H1 (cell line): ENCODE data around the gene SHISA9. TPM values are rescaled to one million over a fixed set of nuclear protein-coding genes. Genes with fewer than 3 reads are reported as not detected.

ENCODE experiments used
- CHD7 ChIP-seq: fragments of 300-600 bp; sonication (generic); IDR thresholded peaks from 2 replicates; pipeline ENCODE4 v1.7.1; 2012; ENCODE audit warnings: low read length, moderate library complexity, mild to moderate bottlenecking, inconsistent platforms; ENCODE audit not compliant: insufficient replicate concordance
- JUN ChIP-seq: IDR thresholded peaks from 2 replicates; pipeline ENCODE4 v1.6.1; 2011; ENCODE audit warnings: low read depth, mild to moderate bottlenecking, improper control_type of control experiment, low read length
- TAF1 ChIP-seq: IDR thresholded peaks from 2 replicates; pipeline ENCODE4 v1.6.1; 2011; ENCODE audit warnings: mild to moderate bottlenecking, low read depth, low read length
- USF2 ChIP-seq: IDR thresholded peaks from 2 replicates; pipeline ENCODE4 v1.6.1; 2011; ENCODE audit warnings: low read length, improper control_type of control experiment
- polyA plus RNA-seq, 7 experiments: library from polyadenylated mRNA; depleted of rRNA in 3 of 7; stranded (reverse) in 5 of 7; unstranded in 2 of 7; fragments of >200 nt in 5 of 7; fragments of 200-250 nt in 2 of 7; gene quantifications; 1 replicate in 5 of 7; 2 replicates in 1 of 7; 4 replicates in 1 of 7; pipeline versions ENCODE4 v1.2.1 to v1.2.3, GENCODE V29; 2011 to 2013; ENCODE audit warnings: missing spikeins in 2 of 7, mixed read lengths in 2 of 7
- total RNA-seq: library from RNA; stranded (reverse); fragmentation: NEBNext Ultra II Directional; extraction: Animal tissue kit (Norgen Biotek cat#: 25700); gene quantifications from 2 replicates; pipeline ENCODE4 v1.2.1, GENCODE V29; 2021

Gene SHISA9
- total and polyA plus RNA-seq, 2 of the 8 experiments (the other 6 are each of a cell fraction or from before 2014, with no cell fraction given) = 25.6 to 39.8 TPM

GRCh38 chr16:13289515-13289914 is 388.1 kb downstream of the SHISA9 start (continued):
- TF ChIP-seq CHD7 (no peak), TAF1 (no peak), USF2 (no peak), JUN (no peak)
